Suprapubic skin (tissue), 4 donors: Measurements from ENCODE around the gene SYPL2. TPM values are rescaled to one million over a fixed set of nuclear protein-coding genes. Genes with fewer than 3 reads are reported as not detected.
"Not testable (repeated sequence)": the region's sequence is repeated elsewhere in the genome, so short reads cannot be mapped to it uniquely, and the experiment has no call there.

Experiments used
- DNase-seq, 2 donors: peaks; one replicate each; pipeline ENCODE4 v3.0.0-alpha.2; 2019; ENCODE audit warnings: low spot score in 2 of 2
- H3K27ac ChIP-seq: fragments of 200-600 bp; sonication (generic); one replicate; pipeline ENCODE4 v1.5.1; 2019
- H3K27me3 ChIP-seq: fragments of 200-600 bp; sonication (generic); one replicate; pipeline ENCODE4 v1.5.1; 2019
- H3K36me3 ChIP-seq: fragments of 200-600 bp; sonication (generic); one replicate; pipeline ENCODE4 v1.5.1; 2019
- H3K4me1 ChIP-seq: fragments of 200-600 bp; sonication (generic); one replicate; pipeline ENCODE4 v1.5.1; 2019
- H3K4me3 ChIP-seq: fragments of 200-600 bp; sonication (generic); one replicate; pipeline ENCODE4 v1.5.1; 2019; ENCODE audit warnings: mild to moderate bottlenecking
- H3K9me3 ChIP-seq: fragments of 200-600 bp; sonication (generic); one replicate; pipeline ENCODE4 v1.5.1; 2019
- CTCF ChIP-seq, 2 donors: fragments of 200-600 bp in 1 of 2; fragments of 450-650 bp in 1 of 2; sonication (generic) in 1 of 2; IDR thresholded peaks; one replicate each; pipeline ENCODE4 v1.5.1; 2016 to 2019; ENCODE audit warnings: antibody characterized with exemption in 2 of 2, mild to moderate bottlenecking in 1 of 2, moderate library complexity in 1 of 2
- EP300 ChIP-seq: sonication (generic); formaldehyde crosslinking; IDR thresholded peaks from one replicate; pipeline ENCODE4 v1.6.1; 2017; ENCODE audit warnings: antibody characterized with exemption
- POLR2A ChIP-seq, 2 donors: fragments of 450-650 bp; IDR thresholded peaks; one replicate each; pipeline ENCODE4 v1.6.1; 2017; ENCODE audit warnings: antibody characterized with exemption in 2 of 2, mild to moderate bottlenecking in 2 of 2, moderate library complexity in 2 of 2
- POLR2AphosphoS5 ChIP-seq, 3 donors: sonication (generic); formaldehyde crosslinking; IDR thresholded peaks; one replicate each; pipeline ENCODE4 v1.6.1; 2017; ENCODE audit warnings: antibody characterized with exemption in 3 of 3
- WGBS: methylation state at CpG from one replicate; pipeline ENCODE4 v1.1.5; 2018; 5-methylcytosine and 5-hydroxymethylcytosine counted together
- total RNA-seq, 4 donors: library from RNA; depleted of rRNA; stranded (reverse); fragments of >200 nt; gene quantifications; one replicate each; pipeline ENCODE4 v1.1.0, GENCODE V29; 2016

The SYPL2 gene
- total RNA-seq, 4 donors from 2014 or later: 0.23 to 2.1 (median 0.34) TPM; not detected in 1

GRCh38 chr1:109468903-109469302 is 2.6 kb downstream of the SYPL2 start:
- Histone ChIP-seq H3K4me3 (no peak overlapping the region), H3K27ac (no peak overlapping the region), H3K36me3 (no peaks in the 10 kb centered on the region), H3K4me1 (peaks cover 11% of the 10 kb centered on the region), H3K9me3 (no peaks in the 10 kb centered on the region), H3K27me3 (peaks cover 67% of the 10 kb centered on the region)
- TF ChIP-seq POLR2AphosphoS5 (IDR thresholded peaks at IDR 0.05): no peak
- no peak for TF ChIP-seq CTCF (IDR thresholded peaks at IDR 0.05)
- TF ChIP-seq EP300: no peak
- no peak for TF ChIP-seq POLR2A (IDR thresholded peaks at IDR 0.05)
- DNase-seq: no peak
- 14% methylated on average over 2 of the region's 2 CpGs for WGBS

DNA sequence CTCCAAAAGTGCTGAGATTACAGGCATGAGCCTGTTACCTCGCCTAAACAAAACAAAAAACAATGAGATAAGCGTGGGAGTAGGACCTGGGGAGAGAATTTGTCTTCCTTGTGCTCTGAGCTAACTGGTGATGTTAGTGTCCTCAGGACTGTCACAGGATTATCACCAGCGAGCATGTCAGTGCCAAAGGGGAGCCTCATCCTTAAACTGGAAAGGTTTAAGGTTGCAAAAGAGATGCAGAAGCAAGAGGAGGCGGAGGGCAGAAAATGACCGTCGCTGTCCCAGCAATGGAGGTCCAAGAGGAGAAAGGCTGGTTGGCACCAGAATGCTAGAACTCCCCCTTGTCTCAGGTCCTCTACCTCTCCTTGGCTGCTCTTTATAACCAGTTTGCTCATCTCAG is 3.9 kb downstream of the SYPL2 start:
- TF ChIP-seq CTCF (IDR thresholded peaks at IDR 0.05) (no peak), POLR2A (IDR thresholded peaks at IDR 0.05) (no peak), EP300 (no peak), POLR2AphosphoS5 (IDR thresholded peaks at IDR 0.05) (no peak)
- WGBS: 70% methylated on average over 6 of the region's 6 CpGs
- H3K4me1 ChIP-seq: peaks cover 11% of the 10 kb centered on the region
- H3K4me3 ChIP-seq: no peak overlapping the region
- H3K27ac ChIP-seq: no peak overlapping the region
- H3K36me3 ChIP-seq: no peaks in the 10 kb centered on the region
- no peak for DNase-seq
- H3K9me3 ChIP-seq: no peaks in the 10 kb centered on the region
- peaks cover 57% of the 10 kb centered on the region for H3K27me3 ChIP-seq

- H3K36me3 ChIP-seq: no peaks in the 10 kb centered on the region
- no peak overlapping the region for H3K27ac ChIP-seq
- peaks cover 44% of the 10 kb centered on the region for H3K27me3 ChIP-seq
- WGBS: 46% methylated on average over 3 of the region's 3 CpGs
- no peak for DNase-seq
- TF ChIP-seq EP300: no peak
- TF ChIP-seq CTCF (IDR thresholded peaks at IDR 0.05): no peak
- TF ChIP-seq POLR2A (IDR thresholded peaks at IDR 0.05): no peak
- no peak for TF ChIP-seq POLR2AphosphoS5 (IDR thresholded peaks at IDR 0.05)
- H3K4me1 ChIP-seq: no peaks in the 10 kb centered on the region
- no peaks in the 10 kb centered on the region for H3K9me3 ChIP-seq
- H3K4me3 ChIP-seq: no peak overlapping the region
Observed at GRCh38 chr1:109472779-109473178, 6.4 kb downstream of the SYPL2 start.

- H3K27ac ChIP-seq, H3K36me3 ChIP-seq, DNase-seq, H3K4me3 ChIP-seq, H3K9me3 ChIP-seq, H3K4me1 ChIP-seq: not testable (repeated sequence)
- H3K27me3 ChIP-seq: peaks cover 43% of the 10 kb centered on the region
- 82% methylated on average over 12 of the region's 12 CpGs for WGBS
Observed at GRCh38 chr1:109473284-109474057, 7.1 kb downstream of the SYPL2 start.

- no peak overlapping the region for H3K4me3 ChIP-seq
- WGBS: 91% methylated on average over 1 of the region's 1 CpG
- no peaks in the 10 kb centered on the region for H3K36me3 ChIP-seq
- H3K27ac ChIP-seq: no peak overlapping the region
- no peak for DNase-seq
- H3K9me3 ChIP-seq: no peaks in the 10 kb centered on the region
- H3K4me1 ChIP-seq: no peaks in the 10 kb centered on the region
- TF ChIP-seq EP300: no peak
- TF ChIP-seq POLR2A (IDR thresholded peaks at IDR 0.05): no peak
- TF ChIP-seq CTCF (IDR thresholded peaks at IDR 0.05): no peak
- no peak for TF ChIP-seq POLR2AphosphoS5 (IDR thresholded peaks at IDR 0.05)
- peaks cover 36% of the 10 kb centered on the region for H3K27me3 ChIP-seq
Observed at GRCh38 chr1:109474697-109475096, 8.4 kb downstream of the SYPL2 start.

- no peak overlapping the region for H3K4me3 ChIP-seq
- no peaks in the 10 kb centered on the region for H3K36me3 ChIP-seq
- no peak overlapping the region for H3K27ac ChIP-seq
- TF ChIP-seq POLR2AphosphoS5 (IDR thresholded peaks at IDR 0.05) (no peak), POLR2A (IDR thresholded peaks at IDR 0.05) (no peak), EP300 (no peak), CTCF (IDR thresholded peaks at IDR 0.05) (no peak)
- 85% methylated on average over 9 of the region's 9 CpGs for WGBS
- peaks cover 32% of the 10 kb centered on the region for H3K27me3 ChIP-seq
- no peaks in the 10 kb centered on the region for H3K9me3 ChIP-seq
- H3K4me1 ChIP-seq: no peaks in the 10 kb centered on the region
- DNase-seq: no peak
Observed at GRCh38 chr1:109475261-109475660, 8.9 kb downstream of the SYPL2 start.
